ENCODE results near the gene PITHD1.

GRCh38 chr1:23793018-23793781 is 15.0 kb downstream of the PITHD1 start:
- TF ChIP-seq CTCF (IDR thresholded peaks at IDR 0.05), result no peak
- TF ChIP-seq POLR2A (IDR thresholded peaks at IDR 0.05), result no peak
